Left cardiac atrium (tissue), 4 donors: Measurements from ENCODE around the gene SYCE1L. TPM values are rescaled to one million over a fixed set of nuclear protein-coding genes. Genes with fewer than 3 reads are reported as not detected.
A peak's percentile ranks its signal among the peaks of the same experiment; 100 is the strongest.
"Not testable (repeated sequence)": the region's sequence is repeated elsewhere in the genome, so short reads cannot be mapped to it uniquely, and the experiment has no call there.

Experiments used
- ATAC-seq, 2 donors: fragments of 200-7000 bp; cut with Tn5 transposase; one replicate each; pipeline ENCODE4 v1.9.1; 2020; ENCODE audit warnings: mild to moderate bottlenecking in 2 of 2, moderate library complexity in 2 of 2
- DNase-seq: peaks from one replicate; pipeline ENCODE4 v3.0.0-alpha.2; 2020
- intact Hi-C, 2 donors: fragments of 100-400 bp; cut with DNase I; formaldehyde crosslinking; loops; one replicate each; pipeline versions ENCODE4 v1.14.1 to v1.15.1; 2022 to 2023
- total RNA-seq, 2 donors: library from RNA; stranded (reverse); fragmentation: NEBNext Ultra II Directional; extraction: Animal tissue kit (Norgen Biotek cat#: 25700); gene quantifications; one replicate each; pipeline ENCODE4 v1.2.1, GENCODE V29; 2021
- donor health status: DM: no; HTN: yes; CAD: no.
- donor health status: DM: no; HTN: yes; CAD: no; lungs with severe emphysema.
- donor health status: DM: yes; HTN: yes; CAD: no.
- donor health status: Dilated cardiomyopathy.

The SYCE1L gene
- total RNA-seq, 2 donors from 2014 or later: 1.1 to 2.7 TPM

DNA sequence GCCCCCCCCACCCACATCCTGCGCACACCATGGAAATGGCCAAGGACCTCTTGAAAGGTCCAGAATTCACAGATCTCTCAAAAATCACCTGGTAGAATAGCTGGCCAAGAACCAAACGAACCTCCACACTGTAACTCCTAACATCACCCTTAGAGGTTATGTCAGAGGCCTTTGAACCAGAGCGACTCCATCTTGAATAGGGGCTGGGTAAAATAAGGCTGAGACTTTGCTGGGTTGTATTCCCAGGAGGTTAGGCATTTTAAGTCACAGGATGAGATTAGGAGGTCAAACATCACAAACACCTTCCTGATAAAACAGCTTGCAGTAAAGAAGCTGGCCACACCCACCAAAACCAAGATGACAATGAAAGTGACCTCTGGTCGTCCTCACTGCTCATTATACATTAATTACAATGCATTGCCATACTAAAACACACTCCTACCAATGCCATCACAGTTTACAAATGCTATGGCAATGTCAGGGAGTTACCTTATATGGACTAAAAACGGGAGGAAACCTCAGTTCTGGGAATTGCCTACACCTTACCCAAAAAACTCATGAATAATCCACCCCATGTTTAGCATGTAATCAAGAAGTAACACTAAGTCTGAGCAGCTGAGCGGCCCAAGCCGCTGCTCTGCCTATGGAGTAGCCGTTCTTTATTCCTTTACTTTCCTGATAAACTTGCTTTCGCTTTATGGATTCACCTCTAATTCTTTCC lies 34.8 kb downstream of the SYCE1L start:
- no peak for DNase-seq
- ATAC-seq: no peak
- intact Hi-C loops: loop anchor here in 1 of 2 donors (10.0 kb wide), 1 partner anchor 421 kb away; no protein-coding TSS in a partner anchor

DNA sequence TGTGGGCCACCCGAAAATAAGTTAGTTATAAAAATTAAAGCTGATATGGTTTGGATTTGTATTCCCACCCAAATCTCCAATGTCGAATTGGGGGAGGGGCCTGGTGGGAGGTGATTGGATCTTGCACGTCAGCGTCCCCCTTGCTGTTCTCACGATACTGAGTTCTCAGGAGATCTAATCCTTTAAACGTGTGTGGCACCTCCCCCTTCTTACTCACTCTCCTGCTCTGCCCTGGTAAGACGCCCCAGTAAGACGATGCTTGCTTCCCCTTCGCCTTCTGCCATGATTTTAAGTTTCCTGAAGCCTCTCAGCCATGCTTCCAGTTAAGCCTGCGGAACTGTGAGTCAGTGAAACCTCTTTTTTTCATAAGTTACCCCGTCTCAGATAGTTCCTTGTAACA lies 35.4 kb downstream of the SYCE1L start:
- ATAC-seq (no peak), DNase-seq (no peak)

DNA sequence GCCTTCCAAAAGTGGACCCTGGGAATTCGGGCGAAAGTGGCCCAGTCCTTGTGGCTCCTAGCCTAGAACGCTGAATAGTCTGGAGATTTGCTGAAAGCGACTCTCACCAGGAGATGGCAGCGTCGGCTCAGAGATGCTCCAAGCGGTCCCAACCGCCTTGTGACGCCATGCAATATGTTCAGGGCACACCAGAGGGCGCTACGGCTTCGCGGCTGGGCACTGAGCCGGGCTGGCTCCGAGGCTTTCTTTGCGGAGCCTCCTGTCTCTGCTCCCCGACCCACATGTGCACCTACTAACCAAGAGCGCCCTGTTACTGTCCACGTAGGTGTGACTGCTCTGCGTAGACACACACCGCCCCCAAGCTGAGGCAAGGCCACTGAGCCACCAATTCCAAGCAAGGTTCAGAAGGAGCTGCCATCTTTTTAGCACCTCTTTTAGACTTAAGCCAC lies 36.9 kb downstream of the SYCE1L start:
- DNase-seq (peak; percentile 87), ATAC-seq (peak; percentile 97 to 98)
- intact Hi-C loops: loop anchor here (1.0 to 10.0 kb wide), 4 partner anchors 348 to 425 kb away; no protein-coding TSS in a partner anchor

More for the DNA sequence above, 35.4 kb downstream of the SYCE1L start:
- intact Hi-C loops: loop anchor here in 1 of 2 donors (10.0 kb wide), 1 partner anchor 420 kb away; no protein-coding TSS in a partner anchor

DNA sequence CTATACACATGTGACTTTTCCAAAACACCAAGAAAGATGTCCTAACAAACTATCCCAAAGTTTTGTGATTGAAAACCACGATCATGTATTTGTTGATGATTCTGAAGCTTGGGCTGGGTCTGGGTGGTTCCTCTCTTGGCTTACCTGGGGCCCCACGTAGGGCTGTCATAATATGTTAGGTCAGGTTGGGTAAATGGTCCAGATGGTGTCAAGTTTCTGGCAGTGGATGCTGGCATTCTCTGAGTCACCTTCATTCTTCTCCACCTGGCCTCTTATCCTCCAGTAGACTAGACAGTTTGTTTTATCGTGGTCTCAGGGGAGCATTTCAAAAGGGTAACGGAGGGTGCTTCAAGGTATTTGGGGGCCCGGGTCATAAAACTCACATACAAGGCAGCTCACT lies 39.4 kb downstream of the SYCE1L start:
- intact Hi-C loops: loop anchor here in 1 of 2 donors (10.0 kb wide), 1 partner anchor 416 kb away; no protein-coding TSS in a partner anchor
- no peak for DNase-seq
- no peak for ATAC-seq

DNA sequence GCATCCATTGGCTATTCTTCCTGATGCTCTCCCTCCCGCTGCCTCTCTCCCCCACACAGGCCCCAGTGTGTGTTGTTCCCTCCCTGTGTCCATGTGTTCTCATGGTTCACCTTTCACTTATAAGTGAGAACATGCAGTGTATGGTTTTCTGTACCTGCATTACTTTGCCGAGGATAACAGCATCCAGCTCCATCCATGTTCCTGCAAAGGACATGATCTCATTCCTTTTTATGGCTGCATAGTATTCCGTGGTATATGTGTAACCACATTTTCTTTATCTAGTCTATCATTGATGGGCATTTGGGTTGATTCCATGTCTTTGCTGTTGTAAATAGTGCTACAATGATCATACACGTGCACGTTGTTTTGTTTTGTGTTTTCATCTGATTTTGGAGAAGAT lies 43.3 kb downstream of the SYCE1L start:
- intact Hi-C loops, ATAC-seq, DNase-seq: not testable (repeated sequence)

DNA sequence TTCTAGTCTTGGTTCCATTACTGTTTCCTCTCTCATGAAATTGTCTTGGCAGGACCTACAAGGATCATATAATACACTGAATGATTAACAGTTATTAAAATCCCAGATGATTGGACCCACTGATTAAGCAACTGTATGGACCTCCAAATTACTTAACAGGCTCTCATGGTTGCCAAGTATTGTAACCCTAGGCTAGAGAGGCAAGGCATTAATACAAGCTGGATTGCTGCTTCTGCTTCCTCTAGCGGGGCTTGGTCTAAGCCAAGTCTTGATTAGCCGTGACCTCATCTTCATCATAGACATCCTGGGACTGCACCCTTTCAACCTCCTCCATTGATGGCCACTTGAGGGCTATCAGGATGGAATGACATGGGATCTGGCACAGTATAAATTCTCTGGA lies 46.9 kb downstream of the SYCE1L start:
- DNase-seq: no peak
- intact Hi-C loops: no loop called here
- ATAC-seq: peak in 1 of 2 donors; percentile 38

DNA sequence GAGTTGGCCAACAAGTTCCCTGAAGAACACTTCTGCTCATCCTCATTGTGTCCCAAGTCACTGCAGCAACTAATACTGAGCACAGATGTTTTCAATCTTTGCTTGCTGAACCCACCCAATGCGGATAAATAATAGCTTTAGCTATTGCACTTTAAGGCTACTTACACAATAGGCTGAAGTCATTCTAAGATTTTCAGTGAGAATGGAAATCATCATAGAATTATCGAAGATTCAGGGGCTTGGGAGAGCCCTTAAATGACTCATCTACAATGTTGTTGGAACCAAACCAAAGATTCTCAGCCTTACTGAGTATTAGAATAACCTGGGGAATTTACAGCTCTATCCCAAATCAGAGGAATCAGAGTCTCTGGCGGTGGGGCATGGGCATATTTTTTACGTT lies 51.2 kb downstream of the SYCE1L start:
- intact Hi-C loops: no loop called here
- ATAC-seq (no peak), DNase-seq (no peak)

Other genes starting within 250 kb of the SYCE1L start
- gene MON1B, start 8.2 kb upstream of the SYCE1L start, total RNA-seq: 10 to 100 TPM; 21.2 to 25.5 TPM
- gene ADAMTS18, start 235.6 kb downstream of the SYCE1L start, total RNA-seq: under 1 TPM; 0.10 to 0.18 TPM